GM19438 (cell line): Measurements from ENCODE around the gene CD37.

Experiments
- ATAC-seq: cut with Tn5 transposase; IDR thresholded peaks from one replicate; pipeline ENCODE4 v1.9.1; 2021; ENCODE audit warnings: low read depth; ENCODE audit not compliant: unreplicated experiment

Gene CD37

DNA sequence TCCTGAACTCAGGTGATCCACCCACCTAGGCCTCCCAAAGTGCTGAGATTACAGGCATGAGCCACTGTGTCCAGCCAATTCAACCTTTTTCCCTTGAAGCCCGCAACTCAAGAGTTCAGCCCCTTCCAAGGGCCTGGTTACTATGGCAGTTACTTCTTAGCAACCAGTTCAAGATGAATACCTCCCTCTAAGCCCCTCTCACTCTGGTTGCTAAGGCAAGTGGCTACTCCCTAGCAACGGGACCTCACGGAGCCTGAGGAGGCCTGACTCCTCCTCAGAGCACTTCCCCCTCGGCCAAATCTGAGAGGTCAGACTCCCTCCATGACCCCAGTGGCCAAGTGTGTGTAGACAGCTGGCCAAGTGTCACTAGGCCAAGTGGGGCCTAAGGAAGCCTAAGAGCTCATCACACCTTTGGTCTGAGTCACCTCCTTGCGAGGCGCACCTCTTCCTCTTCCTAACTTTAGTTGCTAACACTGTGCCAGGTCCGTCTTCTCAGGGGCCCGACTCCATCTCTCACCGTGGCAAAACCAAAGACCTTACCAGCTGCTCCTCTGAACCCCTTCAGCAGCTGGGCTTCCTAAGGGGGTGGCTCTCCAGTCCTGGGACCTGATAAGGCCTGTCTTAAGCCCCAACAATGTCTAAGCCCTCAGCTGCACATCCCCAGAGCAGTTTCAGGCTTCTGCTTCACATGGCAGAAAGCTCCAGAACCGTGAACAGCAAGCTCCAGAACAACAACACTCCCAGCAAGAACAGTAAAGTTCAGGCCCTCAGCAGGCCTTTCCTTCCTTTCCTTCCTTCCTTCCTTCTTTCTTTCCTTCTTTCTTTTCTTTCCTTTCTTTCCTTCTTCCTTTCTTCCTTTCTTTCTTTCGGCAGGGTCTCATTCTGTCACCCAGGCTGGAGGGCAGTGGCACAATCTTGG is 9.6 kb downstream of the CD37 start:
- ATAC-seq = no peak

DNA sequence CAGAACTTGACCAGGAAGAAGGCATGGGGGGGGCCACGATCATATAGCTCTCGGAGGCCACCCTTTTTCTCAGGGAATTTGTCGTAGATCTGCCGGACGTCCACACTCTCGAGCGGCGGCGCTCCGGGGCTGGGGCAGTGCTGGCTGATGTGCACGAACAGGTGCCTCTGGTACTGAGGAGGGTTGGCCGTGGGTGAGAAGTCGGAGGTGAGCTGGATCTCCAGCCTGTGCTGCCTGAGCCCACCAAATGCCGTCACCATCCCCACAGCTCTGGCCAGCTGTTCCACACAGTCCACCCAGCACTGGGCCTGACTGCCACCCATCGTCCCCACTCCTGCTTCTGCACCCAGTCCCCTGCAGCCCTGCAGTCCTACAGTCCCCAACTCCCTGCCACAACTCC is 12.0 kb downstream of the CD37 start:
- ATAC-seq = no peak

DNA sequence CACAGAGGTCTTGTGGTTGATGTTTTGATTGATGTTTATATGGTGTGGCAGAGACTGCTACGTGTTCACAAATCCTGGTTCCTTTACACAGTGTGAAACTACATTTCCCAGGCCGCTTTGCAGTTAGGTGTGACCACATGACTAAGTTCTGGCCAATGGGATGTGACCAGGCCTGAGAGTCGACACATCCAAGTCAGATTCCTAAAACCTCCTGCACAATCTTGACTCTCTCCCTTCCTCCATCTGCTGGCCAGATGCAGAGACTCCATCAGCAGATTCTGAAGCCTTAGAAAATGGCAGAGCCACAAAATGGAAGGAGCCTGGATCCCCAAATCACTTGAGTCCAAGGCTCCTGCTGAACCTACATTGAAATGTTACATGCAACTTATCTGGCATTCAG is 12.6 kb downstream of the CD37 start:
- ATAC-seq = no peak

DNA sequence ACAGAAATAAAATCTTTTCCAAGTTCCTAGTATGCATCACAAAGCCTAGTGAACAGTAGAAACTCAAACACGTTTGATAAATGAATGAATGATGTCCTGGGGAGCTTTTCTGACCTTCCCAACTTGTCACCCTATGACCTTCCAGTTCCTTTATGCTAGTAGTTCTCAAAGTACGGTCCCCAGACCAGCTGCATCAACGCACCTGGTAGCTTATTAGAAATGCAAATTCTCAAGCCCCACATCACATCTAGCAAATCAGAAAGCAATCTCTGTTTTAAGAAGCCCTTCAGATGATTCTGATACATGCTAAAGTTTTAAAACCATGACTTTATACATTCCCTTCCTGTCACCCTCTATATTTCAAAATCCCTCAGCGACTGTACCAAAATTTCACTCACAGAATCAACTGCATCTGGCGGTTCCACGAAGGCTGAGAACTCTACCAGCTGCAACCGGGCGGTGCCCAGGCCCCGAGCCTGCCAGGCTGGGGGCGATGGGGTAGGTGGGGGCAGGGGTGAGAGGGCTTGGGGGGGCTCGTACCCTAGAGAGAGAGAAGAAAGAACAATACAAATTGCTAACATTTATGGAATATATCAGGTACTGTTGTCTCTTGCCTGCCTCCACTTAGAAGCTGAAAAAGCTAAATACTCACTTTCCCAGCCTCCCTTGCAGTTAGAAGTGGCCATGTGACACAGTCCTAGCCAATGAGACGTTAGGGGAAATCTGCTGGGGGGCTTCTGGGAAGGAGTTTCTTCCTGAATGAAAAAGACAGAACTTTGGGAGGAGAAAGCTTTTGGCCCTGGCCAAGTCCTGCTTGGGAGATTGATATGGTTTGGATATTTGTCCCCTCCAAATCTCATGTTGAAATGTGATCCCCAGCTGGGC is 13.3 kb downstream of the CD37 start:
- no peak for ATAC-seq

DNA sequence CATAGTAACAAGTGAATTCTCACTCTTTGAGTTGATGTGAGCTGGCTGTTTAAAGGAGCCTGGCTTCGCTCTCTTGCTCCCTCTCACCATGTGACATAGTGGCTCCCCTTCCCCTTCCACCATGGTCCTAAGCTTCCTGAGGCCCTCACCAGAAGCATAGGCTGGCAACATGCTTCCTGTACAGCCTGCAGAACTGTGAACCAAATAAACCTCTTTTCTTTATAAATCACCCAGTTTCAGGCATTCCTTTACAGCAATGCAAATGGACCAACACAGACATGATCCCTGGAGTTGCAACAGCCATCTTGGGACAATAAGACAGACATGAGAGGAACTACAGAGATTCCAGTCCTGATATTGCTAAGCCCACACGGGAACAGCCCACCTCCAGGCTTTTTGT is 14.4 kb downstream of the CD37 start:
- ATAC-seq = no peak

DNA sequence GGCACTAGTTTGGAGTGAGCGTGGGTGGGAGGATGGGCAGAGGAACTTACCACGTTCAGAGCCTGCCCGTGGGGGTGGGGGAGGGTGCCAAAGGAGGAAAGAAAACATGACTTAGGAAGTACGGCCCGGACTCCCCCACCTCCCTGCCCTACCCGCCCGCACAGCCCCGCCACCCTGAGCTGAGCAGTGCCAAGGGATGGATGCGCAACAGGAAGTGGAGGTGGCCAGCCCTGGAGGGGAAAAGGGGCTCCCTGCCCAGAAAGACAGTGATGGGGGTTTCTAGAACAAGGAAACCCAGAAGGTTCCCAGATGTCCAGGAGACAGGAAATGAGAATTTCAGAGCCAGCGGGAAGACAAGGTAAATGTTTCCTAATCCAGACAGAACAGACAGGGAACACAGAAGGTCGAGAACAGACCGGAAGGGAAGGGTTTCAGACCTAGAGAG is 20.7 kb downstream of the CD37 start:
- ATAC-seq = no peak

DNA sequence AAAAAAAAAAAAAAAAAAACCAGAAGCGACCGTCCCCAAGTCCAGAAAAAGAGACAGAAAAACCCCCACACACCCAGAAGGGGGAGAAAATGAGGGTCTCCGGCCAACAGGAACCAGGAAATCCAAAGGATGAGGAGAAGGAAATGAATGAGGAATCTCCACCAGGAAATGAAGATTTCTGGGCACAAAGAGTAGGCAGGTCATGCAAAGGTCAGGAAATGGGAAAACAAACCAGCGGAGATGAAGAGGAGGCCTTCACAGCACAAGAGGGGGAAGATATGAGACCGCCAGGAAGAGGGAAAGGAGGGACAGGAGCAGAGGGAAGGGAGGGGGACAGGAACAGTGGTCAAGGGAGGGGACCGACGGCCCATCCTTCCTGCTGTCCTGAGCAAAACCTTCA is 21.2 kb downstream of the CD37 start:
- ATAC-seq = no peak

DNA sequence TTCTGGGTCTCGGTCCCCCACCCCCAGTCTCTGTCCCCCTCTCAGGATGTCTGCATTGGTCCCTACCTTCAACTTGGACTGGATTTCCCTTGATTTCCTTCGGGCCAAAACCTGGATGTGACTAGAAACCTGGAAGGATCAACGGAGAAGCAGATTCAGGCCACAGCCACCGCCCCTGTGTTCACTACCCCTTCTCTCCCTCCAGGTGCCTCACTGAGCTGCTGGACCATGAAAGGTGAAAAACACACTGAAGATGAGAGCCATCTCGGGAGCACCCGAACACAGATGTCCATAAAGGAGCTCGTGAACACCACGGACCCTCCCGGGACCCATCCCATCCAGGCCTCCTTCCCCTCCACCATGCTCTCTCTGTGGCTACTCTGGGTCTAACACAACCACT is 22.0 kb downstream of the CD37 start:
- no peak for ATAC-seq

DNA sequence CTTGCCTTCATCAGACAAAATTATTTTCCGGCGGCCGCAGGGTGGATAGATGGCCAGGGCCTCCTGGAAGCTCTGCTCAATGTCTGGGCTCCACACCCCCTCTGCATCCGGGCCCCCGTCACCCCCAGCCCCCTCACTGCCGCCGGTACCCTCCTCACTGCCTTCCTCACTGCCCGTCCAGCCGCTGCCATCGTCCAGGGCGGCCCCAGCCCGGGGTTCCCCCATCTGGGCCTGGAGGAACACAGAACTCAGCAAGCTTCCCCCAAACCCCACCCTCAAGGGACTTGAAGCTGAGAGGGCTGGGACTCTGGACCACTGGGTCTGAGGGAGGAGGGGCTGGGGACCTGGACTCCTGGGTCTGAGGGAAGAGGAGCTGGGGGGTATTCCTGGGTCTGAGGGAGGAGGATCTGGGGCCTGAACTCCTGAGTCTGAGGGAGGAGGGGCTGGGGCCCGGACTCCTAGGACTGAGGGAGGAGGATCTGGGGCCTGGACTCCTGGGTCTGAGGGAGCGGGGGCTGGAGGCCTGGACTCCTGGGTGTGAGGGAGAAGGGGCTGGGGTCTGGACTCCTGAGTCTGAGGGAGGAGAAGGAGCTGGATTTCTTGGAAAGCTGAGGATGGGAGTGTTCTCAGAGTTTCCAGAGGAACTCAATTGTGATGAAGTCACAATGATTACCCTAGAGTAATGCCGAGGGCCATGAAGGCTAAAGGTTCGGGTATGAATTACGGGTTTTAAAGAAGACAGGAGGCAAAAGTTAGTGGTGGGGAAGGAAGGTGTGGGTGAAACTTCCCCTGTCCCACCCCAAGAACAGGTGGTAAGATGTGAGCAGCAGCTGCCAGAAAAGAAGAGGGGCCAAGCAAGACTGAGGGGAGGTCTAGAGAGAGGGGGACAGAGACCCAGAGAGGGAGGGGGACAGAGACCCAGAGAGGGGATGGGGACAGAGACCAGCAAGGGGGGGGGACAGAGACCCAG is 24.9 kb downstream of the CD37 start:
- no peak for ATAC-seq

DNA sequence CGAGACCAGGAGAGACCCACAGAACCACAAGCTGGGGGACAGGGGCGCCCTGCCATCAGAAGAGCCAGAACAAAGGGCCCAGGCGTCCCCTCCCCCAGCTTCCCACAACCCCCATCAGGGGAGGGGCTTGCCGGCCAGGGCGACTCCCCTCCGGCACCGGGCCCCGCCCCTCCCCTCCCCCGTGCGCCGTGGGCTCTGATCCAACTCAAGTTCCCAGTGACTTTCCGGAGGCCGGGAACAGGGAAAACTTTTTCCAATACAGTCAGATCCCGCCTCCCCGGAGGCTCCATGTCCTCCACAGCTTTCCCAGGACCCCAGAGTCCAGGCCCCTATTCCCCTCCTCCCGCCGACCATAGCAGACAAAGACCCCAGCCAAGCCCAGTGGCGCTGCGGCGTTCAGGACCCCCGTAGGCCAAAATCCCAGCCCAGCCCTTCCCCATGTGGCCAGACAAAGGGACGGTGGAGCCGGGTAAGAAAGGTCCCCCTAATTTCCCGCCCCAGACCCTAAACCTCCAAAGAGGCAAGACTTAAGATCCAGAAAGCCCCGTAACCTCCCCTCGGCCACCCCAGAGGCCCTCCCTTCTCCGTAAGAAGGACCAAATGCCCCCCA is 26.3 kb downstream of the CD37 start:
- no peak for ATAC-seq

DNA sequence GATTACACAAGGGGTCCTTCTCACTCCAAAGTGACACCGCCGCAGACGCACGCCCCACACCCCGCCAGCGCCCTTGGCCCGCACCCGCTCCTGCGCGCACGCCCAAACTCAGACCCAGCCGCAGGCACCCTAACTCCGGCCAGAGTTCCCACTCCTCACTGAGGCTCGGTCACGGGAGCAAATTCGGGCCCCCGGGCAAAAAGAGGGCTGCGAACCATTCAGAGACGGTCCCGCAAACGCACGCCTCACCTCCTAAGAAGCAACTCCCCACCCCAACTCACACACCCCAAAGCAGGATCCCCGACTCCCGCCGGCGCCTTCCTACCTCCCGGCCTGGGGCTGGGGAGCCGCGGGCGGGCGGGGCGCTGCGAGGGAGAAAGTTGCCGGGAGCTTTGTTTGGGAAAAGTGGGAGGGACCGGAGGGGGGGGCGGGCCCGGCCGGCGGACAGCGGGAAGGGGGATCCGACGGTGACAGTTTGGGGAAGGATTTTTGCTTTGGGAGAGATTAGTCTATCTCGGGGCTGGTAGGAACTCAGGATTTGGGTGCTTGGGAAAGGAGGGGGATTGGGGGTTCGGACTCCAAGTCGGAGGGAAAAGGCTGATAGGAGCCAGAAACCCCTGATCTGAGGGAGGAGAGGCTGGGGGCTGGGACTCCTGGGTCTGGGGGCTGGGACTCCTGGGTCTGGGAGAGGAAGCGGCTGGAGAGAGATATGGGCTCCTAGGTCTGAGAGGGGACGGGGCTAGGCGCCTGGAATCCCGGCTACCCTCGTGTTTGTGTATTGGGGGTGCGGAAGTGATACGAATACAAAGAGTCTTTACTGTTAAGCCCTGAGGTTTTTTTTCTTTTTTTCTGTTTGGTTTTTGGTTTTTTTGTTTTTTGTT is 27.1 kb downstream of the CD37 start, which contains the start of gene TEAD2:
Gene TEAD2, minus strand, starts transcription at position 369 of the 881 bp plus-strand sequence. CDS start 2,341 bp downstream, outside the sequence.
- no peak for ATAC-seq

DNA sequence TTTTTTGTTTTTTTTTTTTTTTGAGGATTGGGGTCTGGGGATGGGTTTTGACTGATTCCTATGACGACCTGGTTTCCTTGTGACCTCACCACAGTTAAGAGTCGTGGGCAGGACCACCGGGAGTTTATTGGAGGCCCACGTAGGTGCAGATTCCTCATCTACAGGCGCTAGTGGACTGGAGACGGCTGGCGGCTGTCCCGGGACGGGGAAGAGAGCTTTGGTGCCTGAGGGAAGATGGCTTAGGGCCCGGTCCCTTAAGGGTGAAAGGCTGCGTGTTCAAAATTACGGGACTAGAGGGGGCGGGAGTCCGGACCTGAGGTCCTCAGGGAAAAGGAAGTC is 27.7 kb downstream of the CD37 start:
- ATAC-seq = no peak

DNA sequence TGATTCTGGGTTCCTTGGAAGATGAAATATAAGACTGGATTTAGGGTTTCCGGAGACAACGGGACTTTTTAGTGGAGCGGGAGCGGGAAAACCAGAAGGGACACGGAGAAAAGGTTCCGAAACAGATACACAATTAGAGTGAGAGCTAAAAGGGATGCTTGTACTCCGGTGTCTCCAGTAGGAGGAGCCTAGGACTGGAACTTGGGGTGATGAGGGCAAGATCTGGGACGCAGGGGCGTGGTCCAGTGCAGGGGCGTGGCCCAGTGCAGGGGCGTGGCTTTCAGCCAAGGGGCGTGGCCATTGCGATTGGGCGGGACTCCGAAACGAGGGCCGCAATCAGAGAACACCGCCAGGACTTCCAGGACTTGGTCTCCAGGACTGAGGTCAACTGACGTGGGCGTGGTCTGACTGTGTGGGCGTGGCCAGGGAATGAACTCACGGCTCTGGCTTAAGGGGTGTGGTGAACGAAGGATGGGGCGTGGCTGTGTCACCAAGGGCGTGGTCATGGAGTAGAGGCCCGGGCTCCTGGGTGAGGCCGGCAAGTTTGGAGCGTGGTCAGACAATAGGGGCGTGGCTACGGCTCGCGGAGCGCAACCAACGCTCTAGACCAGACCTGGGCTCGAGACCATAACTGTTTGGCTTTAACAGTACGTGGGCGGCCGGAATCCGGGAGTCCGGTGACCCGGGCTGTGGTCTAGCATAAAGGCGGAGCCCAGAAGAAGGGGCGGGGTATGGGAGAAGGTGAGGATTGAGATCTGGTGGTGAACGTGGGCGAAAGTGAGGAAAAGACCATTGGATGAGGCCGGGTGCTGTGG is 28.3 kb downstream of the CD37 start, which contains the start of gene DKKL1:
Gene DKKL1, plus strand, starts transcription at position 610 of the 815 bp plus-strand sequence. Its CDS starts 122 bp downstream, at position 732.
- ATAC-seq = no peak

DNA sequence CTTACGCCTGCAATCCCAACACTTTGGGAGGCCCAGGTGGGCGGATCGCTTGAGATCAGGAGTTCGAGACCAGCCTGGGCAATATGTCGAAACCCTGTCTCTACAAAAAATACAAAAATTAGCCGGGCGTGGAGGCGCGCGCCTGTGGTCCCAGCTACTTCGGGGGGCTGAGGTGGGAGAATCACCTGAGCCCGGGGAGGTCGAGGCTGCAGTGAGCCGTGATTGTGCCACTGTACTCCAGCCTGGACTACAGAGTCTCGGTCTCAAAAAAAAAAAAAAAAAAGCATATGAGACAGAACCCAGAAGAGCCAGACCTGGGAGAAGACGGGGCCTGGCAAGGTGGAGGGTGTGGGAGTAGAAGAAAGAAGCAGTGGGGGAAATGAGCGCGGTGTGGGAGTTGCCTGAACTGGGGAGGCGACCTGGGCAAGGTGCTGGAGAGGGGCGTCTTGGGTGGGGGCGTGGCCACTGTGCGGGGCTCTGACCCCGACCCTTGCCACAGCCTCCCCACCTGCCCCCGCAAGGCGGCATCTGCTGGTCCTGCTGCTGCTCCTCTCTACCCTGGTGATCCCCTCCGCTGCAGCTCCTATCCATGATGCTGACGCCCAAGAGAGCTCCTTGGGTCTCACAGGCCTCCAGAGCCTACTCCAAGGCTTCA is 29.0 kb downstream of the CD37 start:
- no peak for ATAC-seq

DNA sequence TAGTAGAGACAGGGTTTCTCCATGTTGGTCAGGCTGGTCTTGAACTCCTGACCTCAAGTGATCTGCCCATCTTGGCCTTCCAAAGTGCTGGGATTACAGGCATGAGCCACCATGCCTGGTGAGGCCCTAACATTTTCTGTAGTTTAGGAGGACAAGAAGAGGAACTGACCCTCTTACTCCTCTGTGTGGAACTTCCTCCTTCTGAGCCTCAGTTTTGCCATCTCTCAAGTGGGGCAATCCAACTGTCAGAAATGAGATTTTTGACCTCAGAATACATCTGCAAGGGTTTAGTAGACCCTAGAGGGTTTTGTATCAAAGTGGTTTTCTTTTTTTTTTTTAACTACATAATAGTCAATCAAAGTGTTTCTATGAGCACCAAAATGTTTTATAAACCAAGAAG is 30.9 kb downstream of the CD37 start:
- no peak for ATAC-seq

DNA sequence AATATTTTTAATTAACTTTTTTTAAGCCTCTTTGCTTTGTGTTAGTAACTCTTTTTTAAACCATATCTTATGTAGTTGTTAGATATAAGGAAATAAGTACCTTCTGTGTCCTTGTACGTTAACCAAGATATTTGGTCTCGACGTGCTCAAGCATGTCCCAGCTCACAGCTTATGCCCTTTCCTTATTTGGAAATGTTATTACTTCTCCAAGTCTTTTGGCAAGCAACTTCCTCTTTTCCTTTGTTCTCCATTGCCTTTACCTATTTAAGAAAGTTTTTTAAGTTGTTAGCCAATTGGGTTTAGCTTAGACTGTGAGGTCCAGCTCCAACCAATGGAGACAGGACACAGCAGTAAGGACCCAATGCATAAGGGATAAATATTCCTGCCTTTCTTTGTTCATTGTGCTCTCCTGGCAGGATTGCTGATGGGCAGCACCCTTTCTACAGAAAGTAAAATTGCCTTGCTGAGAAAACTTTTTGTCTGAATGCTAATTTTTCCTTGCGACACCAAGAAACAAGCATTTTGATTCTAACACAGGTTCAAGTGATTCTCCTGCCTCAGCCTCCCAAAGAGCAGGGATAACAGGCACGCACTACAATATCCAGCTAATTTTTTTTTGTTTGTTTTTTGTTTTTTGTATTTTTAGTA is 33.6 kb downstream of the CD37 start:
- ATAC-seq = no peak

DNA sequence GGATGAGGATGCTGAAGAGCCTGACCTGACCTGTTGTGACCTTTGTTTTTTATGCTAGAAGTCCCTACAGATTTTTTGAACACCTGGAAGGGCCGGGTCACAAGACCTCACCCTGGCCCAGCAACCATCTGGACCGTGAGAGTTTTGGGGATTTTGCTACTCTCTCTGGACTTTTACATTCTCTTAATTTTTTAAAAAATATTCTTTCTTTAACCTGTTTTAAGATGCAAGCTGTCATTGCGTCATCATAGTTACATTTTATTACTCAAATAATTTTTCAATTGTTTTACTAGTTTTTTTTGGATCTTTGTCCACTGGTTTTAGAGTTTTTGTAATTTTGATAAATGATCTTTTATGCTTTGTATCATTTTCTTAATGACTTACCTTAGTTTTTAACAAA is 36.0 kb downstream of the CD37 start:
- no peak for ATAC-seq
